SK-N-SH treated with all-trans-retinoic acid at 6 μM for 48 hours (cell line): ENCODE data around the gene FBXO38.

Source experiments
- ZFP3 ChIP-seq: fragments of 250-450 bp; sonication (Bioruptor Pico); IDR thresholded peaks from 2 replicates; pipeline ENCODE4 v1.5.0; 2020; ENCODE audit warnings: mild to moderate bottlenecking, moderate library complexity
- ZFP30 ChIP-seq: fragments of 450-650 bp; formaldehyde crosslinking; IDR thresholded peaks from 2 replicates; pipeline ENCODE4 v1.5.0; 2022; ENCODE audit warnings: mild to moderate bottlenecking, moderate library complexity
- TF ChIP-seq, protein P1 (sequence below): fragments of 250-450 bp; sonication (Bioruptor Pico); IDR thresholded peaks from 2 replicates; pipeline ENCODE4 v1.5.0; 2020; ENCODE audit warnings: mild to moderate bottlenecking, moderate library complexity

DNA sequence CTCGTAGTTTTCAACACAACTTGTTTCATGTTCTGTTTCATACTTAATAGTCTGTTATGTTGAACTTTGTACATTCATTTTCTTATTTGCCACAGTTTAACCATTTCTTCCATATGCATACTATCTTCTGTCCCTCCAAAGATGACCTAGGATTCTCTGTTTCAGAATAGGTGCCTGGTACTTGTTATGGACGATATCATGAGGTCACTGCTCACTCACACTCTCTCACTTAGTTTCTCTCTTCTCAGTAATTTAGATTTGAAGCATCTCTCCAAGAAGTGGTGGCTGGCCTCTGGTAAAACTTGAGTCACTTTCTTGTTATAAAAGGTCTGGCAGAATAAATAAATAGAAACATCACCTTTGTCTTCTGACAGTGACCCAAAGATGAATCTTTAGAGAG lies 28.4 kb downstream of the FBXO38 start:
- TF ChIP-seq, protein P1, sequence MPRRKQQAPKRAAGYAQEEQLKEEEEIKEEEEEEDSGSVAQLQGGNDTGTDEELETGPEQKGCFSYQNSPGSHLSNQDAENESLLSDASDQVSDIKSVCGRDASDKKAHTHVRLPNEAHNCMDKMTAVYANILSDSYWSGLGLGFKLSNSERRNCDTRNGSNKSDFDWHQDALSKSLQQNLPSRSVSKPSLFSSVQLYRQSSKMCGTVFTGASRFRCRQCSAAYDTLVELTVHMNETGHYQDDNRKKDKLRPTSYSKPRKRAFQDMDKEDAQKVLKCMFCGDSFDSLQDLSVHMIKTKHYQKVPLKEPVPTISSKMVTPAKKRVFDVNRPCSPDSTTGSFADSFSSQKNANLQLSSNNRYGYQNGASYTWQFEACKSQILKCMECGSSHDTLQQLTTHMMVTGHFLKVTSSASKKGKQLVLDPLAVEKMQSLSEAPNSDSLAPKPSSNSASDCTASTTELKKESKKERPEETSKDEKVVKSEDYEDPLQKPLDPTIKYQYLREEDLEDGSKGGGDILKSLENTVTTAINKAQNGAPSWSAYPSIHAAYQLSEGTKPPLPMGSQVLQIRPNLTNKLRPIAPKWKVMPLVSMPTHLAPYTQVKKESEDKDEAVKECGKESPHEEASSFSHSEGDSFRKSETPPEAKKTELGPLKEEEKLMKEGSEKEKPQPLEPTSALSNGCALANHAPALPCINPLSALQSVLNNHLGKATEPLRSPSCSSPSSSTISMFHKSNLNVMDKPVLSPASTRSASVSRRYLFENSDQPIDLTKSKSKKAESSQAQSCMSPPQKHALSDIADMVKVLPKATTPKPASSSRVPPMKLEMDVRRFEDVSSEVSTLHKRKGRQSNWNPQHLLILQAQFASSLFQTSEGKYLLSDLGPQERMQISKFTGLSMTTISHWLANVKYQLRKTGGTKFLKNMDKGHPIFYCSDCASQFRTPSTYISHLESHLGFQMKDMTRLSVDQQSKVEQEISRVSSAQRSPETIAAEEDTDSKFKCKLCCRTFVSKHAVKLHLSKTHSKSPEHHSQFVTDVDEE: no peak
- TF ChIP-seq ZFP3: no peak
- no peak for TF ChIP-seq ZFP30
